Measurements from ENCODE around the gene PTPRD.

The PTPRD gene

GRCh38 chr9:10586407-10586806 lies 26.4 kb downstream of the PTPRD start:
- H3K4me2 ChIP-seq (ENCODE audit: low read depth, low read length, poor library complexity, severe bottlenecking): no peak overlapping the region
- H3K9ac ChIP-seq (ENCODE audit: low read length): no peak overlapping the region
- H2AFZ ChIP-seq (ENCODE audit: low read depth, low read length, severe bottlenecking): no peak overlapping the region

GRCh38 chr9:10571699-10572098 lies 41.1 kb downstream of the PTPRD start:
- H3K9me3 ChIP-seq (ENCODE audit: insufficient read depth, low read length): no peaks in the 10 kb centered on the region
- H2AFZ ChIP-seq (ENCODE audit: low read depth, low read length, severe bottlenecking): no peak overlapping the region
- no peaks in the 10 kb centered on the region for H3K79me2 ChIP-seq (ENCODE audit: insufficient read depth, low read length)
- no peaks in the 10 kb centered on the region for H3K27me3 ChIP-seq (ENCODE audit: low read length)
- no peaks in the 10 kb centered on the region for H3K36me3 ChIP-seq (ENCODE audit: low read length)
- H3K9me2 ChIP-seq (replicated peaks; ENCODE audit: insufficient read depth, low read length): no peaks in the 10 kb centered on the region
- no peak overlapping the region for H3K9ac ChIP-seq (ENCODE audit: low read length)
- no peak overlapping the region for H3K4me3 ChIP-seq (ENCODE audit: insufficient read depth, low read length, poor library complexity, severe bottlenecking)
- no peak overlapping the region for H3K4me2 ChIP-seq (ENCODE audit: low read depth, low read length, poor library complexity, severe bottlenecking)
- no peak overlapping the region for H3K27ac ChIP-seq (ENCODE audit: low read depth, low read length)
- H3F3A ChIP-seq (ENCODE audit: insufficient read depth): no peaks in the 10 kb centered on the region
- TF ChIP-seq EZH2phosphoT487 (conservative IDR thresholded peaks at IDR 0.05; ENCODE audit: low read length) (no peak), CTCF (IDR thresholded peaks at IDR 0.05; ENCODE audit: insufficient read depth, low read length, poor library complexity, severe bottlenecking) (no peak)
- H4K20me1 ChIP-seq (ENCODE audit: low read depth, low read length): no peaks in the 10 kb centered on the region

More at GRCh38 chr9:10586407-10586806, 26.4 kb downstream of the PTPRD start:
- Histone ChIP-seq H3K9me3 (ENCODE audit: insufficient read depth, low read length) (no peaks in the 10 kb centered on the region), H3K9me2 (replicated peaks; ENCODE audit: insufficient read depth, low read length) (no peaks in the 10 kb centered on the region), H3K4me3 (ENCODE audit: insufficient read depth, low read length, poor library complexity, severe bottlenecking) (no peak overlapping the region), H3F3A (ENCODE audit: insufficient read depth) (no peaks in the 10 kb centered on the region), H3K27me3 (ENCODE audit: low read length) (no peaks in the 10 kb centered on the region), H3K79me2 (ENCODE audit: insufficient read depth, low read length) (no peaks in the 10 kb centered on the region), H4K20me1 (ENCODE audit: low read depth, low read length) (no peaks in the 10 kb centered on the region), H3K36me3 (ENCODE audit: low read length) (no peaks in the 10 kb centered on the region), H3K27ac (ENCODE audit: low read depth, low read length) (no peak overlapping the region)
- TF ChIP-seq EZH2phosphoT487 (conservative IDR thresholded peaks at IDR 0.05; ENCODE audit: low read length): no peak
- TF ChIP-seq CTCF (IDR thresholded peaks at IDR 0.05; ENCODE audit: insufficient read depth, low read length, poor library complexity, severe bottlenecking): no peak

GRCh38 chr9:10566848-10567247 lies 46.0 kb downstream of the PTPRD start:
- H4K20me1 ChIP-seq (ENCODE audit: low read depth, low read length): no peaks in the 10 kb centered on the region
- H3F3A ChIP-seq (ENCODE audit: insufficient read depth): no peaks in the 10 kb centered on the region
- no peak overlapping the region for H3K9ac ChIP-seq (ENCODE audit: low read length)
- no peaks in the 10 kb centered on the region for H3K27me3 ChIP-seq (ENCODE audit: low read length)
- no peaks in the 10 kb centered on the region for H3K79me2 ChIP-seq (ENCODE audit: insufficient read depth, low read length)
- no peak overlapping the region for H2AFZ ChIP-seq (ENCODE audit: low read depth, low read length, severe bottlenecking)
- H3K4me2 ChIP-seq (ENCODE audit: low read depth, low read length, poor library complexity, severe bottlenecking): no peak overlapping the region
- no peaks in the 10 kb centered on the region for H3K9me3 ChIP-seq (ENCODE audit: insufficient read depth, low read length)
- no peak overlapping the region for H3K27ac ChIP-seq (ENCODE audit: low read depth, low read length)
- TF ChIP-seq CTCF (IDR thresholded peaks at IDR 0.05; ENCODE audit: insufficient read depth, low read length, poor library complexity, severe bottlenecking): no peak
- TF ChIP-seq EZH2phosphoT487 (conservative IDR thresholded peaks at IDR 0.05; ENCODE audit: low read length): no peak
- H3K9me2 ChIP-seq (replicated peaks; ENCODE audit: insufficient read depth, low read length): no peaks in the 10 kb centered on the region
- H3K36me3 ChIP-seq (ENCODE audit: low read length): no peaks in the 10 kb centered on the region
- H3K4me3 ChIP-seq (ENCODE audit: insufficient read depth, low read length, poor library complexity, severe bottlenecking): no peak overlapping the region
